GM12891 (cell line): ENCODE data around the gene TRRAP.

Experiments
- DNase-seq: peaks from one replicate; pipeline ENCODE4 v3.0.0; 2011; ENCODE audit warnings: low spot score; ENCODE audit not compliant: insufficient read length
- FAIRE-seq: peaks from 2 replicates; lab custom pipeline; 2011; peaks lifted over from hg19 to GRCh38; lab: Jason Lieb, UNC
- PAX5 ChIP-seq: IDR thresholded peaks from 2 replicates; pipeline ENCODE4 v1.6.1; 2011; ENCODE audit warnings: low read length, moderate library complexity, mild to moderate bottlenecking; ENCODE audit not compliant: insufficient read depth, severe bottlenecking
- POLR2A ChIP-seq: IDR thresholded peaks from 2 replicates; pipeline ENCODE4 v1.6.1; 2011; ENCODE audit warnings: low read depth, low read length, control low read depth
- POLR2AphosphoS5 ChIP-seq: IDR thresholded peaks from 2 replicates; pipeline ENCODE4 v1.6.1; 2011; ENCODE audit warnings: low read depth, low read length, control low read depth
- POU2F2 ChIP-seq: IDR thresholded peaks from 2 replicates; pipeline ENCODE4 v1.6.1; 2011; ENCODE audit warnings: low read depth, mild to moderate bottlenecking, control low read depth, low read length, moderate library complexity
- SPI1 ChIP-seq: IDR thresholded peaks from 2 replicates; pipeline ENCODE4 v1.6.1; 2011; ENCODE audit warnings: low read depth, low read length, control low read depth
- TAF1 ChIP-seq: IDR thresholded peaks from 2 replicates; pipeline ENCODE4 v1.6.1; 2011; ENCODE audit warnings: low read depth, low read length, control low read depth

TRRAP gene

DNA sequence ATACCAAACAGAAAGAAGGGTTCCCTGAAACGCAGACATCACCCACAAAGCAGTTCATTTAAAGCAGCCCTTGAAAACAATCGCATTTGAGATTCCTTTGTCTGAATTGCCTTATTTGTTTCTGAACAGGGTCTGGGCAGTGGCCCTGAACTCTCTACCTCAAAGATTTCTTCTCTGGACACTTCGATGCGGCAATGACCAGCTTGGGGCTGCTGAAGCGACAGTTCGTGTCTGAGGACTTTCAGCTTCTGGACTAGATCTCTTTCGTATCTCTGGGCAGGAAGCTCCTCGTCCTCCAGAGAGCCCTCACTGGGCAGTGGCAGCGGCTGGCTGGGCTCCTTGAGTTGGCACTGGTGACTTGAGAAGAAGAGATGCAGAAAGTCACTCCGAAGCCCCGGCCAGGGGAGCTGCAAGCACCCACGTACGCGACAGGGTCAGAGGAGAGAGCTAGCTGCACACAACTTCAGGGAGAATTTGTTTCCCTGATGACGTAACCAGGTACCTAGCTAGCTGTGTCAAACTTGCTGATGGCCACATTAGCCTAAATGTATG, 169.3 kb downstream of the TRRAP start:
- TF ChIP-seq POU2F2 (no peak), POLR2AphosphoS5 (no peak), SPI1 (no peak), PAX5 (no peak), TAF1 (no peak), POLR2A (no peak)
- FAIRE-seq (no peak), DNase-seq (no peak)

DNA sequence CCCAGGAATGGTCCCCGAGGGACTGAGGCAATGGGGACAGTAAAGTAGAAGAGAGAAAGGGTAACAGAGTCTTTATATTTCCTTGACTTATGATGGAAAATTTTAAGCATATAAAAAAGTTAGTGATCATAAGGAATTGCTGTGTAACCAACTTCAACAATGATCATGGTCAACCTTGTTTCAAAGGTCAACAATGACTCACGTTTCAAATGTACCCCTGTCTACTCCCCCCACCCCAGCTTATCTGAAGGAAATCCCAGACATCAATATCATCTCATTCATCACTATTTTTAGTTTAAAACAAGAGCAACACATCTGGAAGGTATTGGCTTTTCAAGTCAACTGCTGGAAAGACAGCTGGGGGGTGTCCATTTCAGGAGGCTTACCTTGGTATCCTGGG, 172.6 kb downstream of the TRRAP start:
- no peak for FAIRE-seq
- no peak for DNase-seq
- TF ChIP-seq POLR2A (no peak), TAF1 (no peak), POU2F2 (no peak)

DNA sequence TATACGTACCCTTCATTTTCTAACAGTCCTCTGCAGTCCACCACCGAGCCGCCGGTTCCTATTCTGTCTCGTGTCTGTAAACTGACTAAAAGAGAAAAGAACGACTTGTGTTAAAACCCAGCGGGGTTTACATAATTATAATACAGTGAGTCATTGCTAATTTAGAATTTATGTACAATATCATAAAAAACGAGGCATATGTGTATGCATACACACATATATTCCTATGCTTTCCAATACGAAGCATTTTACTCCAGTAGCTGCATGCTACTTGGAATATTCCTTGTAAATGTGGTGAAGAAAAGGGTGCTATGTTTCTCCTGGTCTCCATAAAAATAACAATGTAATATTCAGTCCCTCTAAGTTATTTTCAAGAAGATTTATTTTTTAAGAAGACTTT, 176.4 kb downstream of the TRRAP start:
- TF ChIP-seq POU2F2 (no peak), PAX5 (no peak), POLR2A (no peak), SPI1 (no peak)
- DNase-seq (no peak), FAIRE-seq (no peak)

DNA sequence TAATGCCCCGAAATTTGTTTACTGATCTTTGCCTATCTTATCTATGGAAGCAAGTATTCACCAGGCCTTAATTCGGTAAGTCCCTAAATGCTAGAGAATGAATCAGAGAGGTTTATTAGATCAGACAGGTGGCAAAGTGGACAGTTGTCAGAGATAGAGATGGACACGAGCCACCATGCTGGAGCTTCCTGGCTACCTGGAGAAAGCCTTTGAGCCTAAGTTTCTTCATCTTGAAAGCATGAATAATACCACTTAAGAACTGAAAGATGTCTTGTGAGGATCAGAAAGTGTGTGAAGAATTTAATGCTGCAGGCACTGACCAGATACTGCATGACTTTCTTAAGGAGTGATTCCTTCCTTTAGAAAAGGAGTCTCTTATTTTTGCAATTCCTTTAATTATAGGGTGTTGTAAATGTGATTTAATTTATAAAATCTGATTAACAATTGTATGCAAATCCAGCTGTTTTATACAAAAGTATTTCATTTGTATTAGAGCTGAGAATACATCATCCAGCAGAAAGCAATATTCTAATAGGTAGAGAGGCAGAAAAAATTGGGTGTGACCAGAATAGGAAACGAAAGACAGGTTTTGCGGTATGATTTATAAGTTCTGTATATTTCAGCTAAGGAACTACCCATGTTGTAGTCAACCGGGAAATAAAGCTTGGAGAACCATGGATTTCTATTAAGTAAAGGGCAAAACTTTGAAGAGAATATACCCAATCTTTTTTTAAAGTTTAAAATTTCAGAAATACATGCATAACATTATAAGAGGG, 182.9 kb downstream of the TRRAP start:
- TF ChIP-seq TAF1, result no peak
- no peak for TF ChIP-seq POLR2AphosphoS5
- TF ChIP-seq PAX5, result no peak
- no peak for TF ChIP-seq POLR2A
- TF ChIP-seq POU2F2, result no peak
- TF ChIP-seq SPI1, result no peak
- DNase-seq (no peak), FAIRE-seq (no peak)
